ENCODE data around the gene RNU1-4. TPM values are rescaled to one million over a fixed set of nuclear protein-coding genes. Genes with fewer than 3 reads are reported as not detected.
"Not testable (repeated sequence)": the region's sequence is repeated elsewhere in the genome, so short reads cannot be mapped to it uniquely, and the experiment has no call there.

RNU1-4 gene
- polyA plus RNA-seq, 1 of the 3 experiments (the other 2 are of a cell fraction) = not detected

- Histone ChIP-seq H2AFZ (ENCODE audit: low read depth) (no peak overlapping the region), H3K9ac (no peak overlapping the region), H4K20me1 (ENCODE audit: insufficient read depth) (no peaks in the 10 kb centered on the region), H3K27ac (ENCODE audit: low read depth in 2 of 2, low read length in 1 of 2) (no peak overlapping the region), H3K27me3 (ENCODE audit: insufficient read depth) (no peaks in the 10 kb centered on the region), H3K9me3 (no peaks in the 10 kb centered on the region), H3F3A (replicated peaks; ENCODE audit: insufficient read depth) (no peaks in the 10 kb centered on the region), H3K36me3 (replicated peaks in 1 of 2; ENCODE audit: control insufficient read depth in 1 of 2, insufficient read depth in 2 of 2, low read length in 1 of 2) (no peaks in the 10 kb centered on the region), H3K4me1 (ENCODE audit: control insufficient read depth in 1 of 2, insufficient read depth in 2 of 2, low read depth in 1 of 2, low read length in 1 of 2) (peaks cover 0 to 7% of the 10 kb centered on the region in 2 experiments; a peak in 1 of 4 replicates), H3K9me2 (no peaks in the 10 kb centered on the region), H3K4me3 (ENCODE audit: low read depth in 2 of 2, low read length in 1 of 2) (no peak overlapping the region), H3K4me2 (no peak overlapping the region), H3K79me2 (ENCODE audit: insufficient read depth) (no peaks in the 10 kb centered on the region)
- TF ChIP-seq CHD2 (IDR thresholded peaks at IDR 0.05; ENCODE audit: low read length, partially characterized antibody) = no peak
- no peak for TF ChIP-seq SIN3A (IDR thresholded peaks at IDR 0.05; ENCODE audit: borderline replicate concordance, low read depth, low read length)
- TF ChIP-seq TAF1 (IDR thresholded peaks at IDR 0.05; ENCODE audit: borderline replicate concordance, low read depth, low read length) = no peak
- no peak for TF ChIP-seq RCOR1 (IDR thresholded peaks at IDR 0.05; ENCODE audit: low read length)
- TF ChIP-seq POLR2AphosphoS5 (IDR thresholded peaks at IDR 0.05; ENCODE audit: low read depth, low read length) = no peak
- TF ChIP-seq ZBTB33 (IDR thresholded peaks at IDR 0.05; ENCODE audit: borderline replicate concordance, low read depth) = no peak
- no peak for TF ChIP-seq RFX5 (IDR thresholded peaks at IDR 0.05; ENCODE audit: low read length)
- no peak for TF ChIP-seq NFIC (IDR thresholded peaks at IDR 0.05; ENCODE audit: borderline replicate concordance)
- TF ChIP-seq, protein P1, sequence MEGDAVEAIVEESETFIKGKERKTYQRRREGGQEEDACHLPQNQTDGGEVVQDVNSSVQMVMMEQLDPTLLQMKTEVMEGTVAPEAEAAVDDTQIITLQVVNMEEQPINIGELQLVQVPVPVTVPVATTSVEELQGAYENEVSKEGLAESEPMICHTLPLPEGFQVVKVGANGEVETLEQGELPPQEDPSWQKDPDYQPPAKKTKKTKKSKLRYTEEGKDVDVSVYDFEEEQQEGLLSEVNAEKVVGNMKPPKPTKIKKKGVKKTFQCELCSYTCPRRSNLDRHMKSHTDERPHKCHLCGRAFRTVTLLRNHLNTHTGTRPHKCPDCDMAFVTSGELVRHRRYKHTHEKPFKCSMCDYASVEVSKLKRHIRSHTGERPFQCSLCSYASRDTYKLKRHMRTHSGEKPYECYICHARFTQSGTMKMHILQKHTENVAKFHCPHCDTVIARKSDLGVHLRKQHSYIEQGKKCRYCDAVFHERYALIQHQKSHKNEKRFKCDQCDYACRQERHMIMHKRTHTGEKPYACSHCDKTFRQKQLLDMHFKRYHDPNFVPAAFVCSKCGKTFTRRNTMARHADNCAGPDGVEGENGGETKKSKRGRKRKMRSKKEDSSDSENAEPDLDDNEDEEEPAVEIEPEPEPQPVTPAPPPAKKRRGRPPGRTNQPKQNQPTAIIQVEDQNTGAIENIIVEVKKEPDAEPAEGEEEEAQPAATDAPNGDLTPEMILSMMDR (IDR thresholded peaks at IDR 0.05) = no peak
- ChIA-PET POLR2A (interaction anchor here (1.2 kb wide), 1 partner anchor 188 kb away, joined by 3 read pairs; no protein-coding TSS in a partner anchor), CTCF (interaction anchor here (0.6 to 1.2 kb wide), 10 partner anchors 8 to 166 kb away, joined by 3 to 5 read pairs (median 3); no protein-coding TSS in a partner anchor)
- 63% methylated on average over 20 of the region's 20 CpGs for WGBS (ENCODE audit: low lambda C conversion rate)
- DNase-seq = peak; percentile 27
These were observed 22.8 kb upstream of the RNU1-4 start for GRCh38 chr1:16717336-16718098.

- H3K4me1 ChIP-seq (ENCODE audit: control insufficient read depth in 1 of 2, insufficient read depth in 2 of 2, low read depth in 1 of 2, low read length in 1 of 2); H3K4me2 ChIP-seq; H3K9me2 ChIP-seq; H2AFZ ChIP-seq (ENCODE audit: low read depth); H3K9ac ChIP-seq; H3K27me3 ChIP-seq (ENCODE audit: insufficient read depth); H3K27ac ChIP-seq (ENCODE audit: low read depth in 2 of 2, low read length in 1 of 2); H4K20me1 ChIP-seq (ENCODE audit: insufficient read depth); H3F3A ChIP-seq (replicated peaks; ENCODE audit: insufficient read depth); H3K4me3 ChIP-seq (ENCODE audit: low read depth in 2 of 2, low read length in 1 of 2); H3K36me3 ChIP-seq (replicated peaks in 1 of 2; ENCODE audit: control insufficient read depth in 1 of 2, insufficient read depth in 2 of 2, low read length in 1 of 2); H3K79me2 ChIP-seq (ENCODE audit: insufficient read depth); H3K9me3 ChIP-seq; POLR2A ChIA-PET: not testable (repeated sequence)
- 69% methylated on average over 10 of the region's 14 CpGs for WGBS (ENCODE audit: low lambda C conversion rate)
- DNase-seq = peak; percentile 25
- CTCF ChIA-PET = interaction anchor here (0.6 to 1.2 kb wide), 7 partner anchors 9 to 165 kb away, joined by 3 to 5 read pairs (median 3); no protein-coding TSS in a partner anchor
These were observed 22.0 kb upstream of the RNU1-4 start for GRCh38 chr1:16718099-16718907.

All from SK-N-SH (cell line).